Measurements from ENCODE around the gene KMT5B.

Gene KMT5B

DNA sequence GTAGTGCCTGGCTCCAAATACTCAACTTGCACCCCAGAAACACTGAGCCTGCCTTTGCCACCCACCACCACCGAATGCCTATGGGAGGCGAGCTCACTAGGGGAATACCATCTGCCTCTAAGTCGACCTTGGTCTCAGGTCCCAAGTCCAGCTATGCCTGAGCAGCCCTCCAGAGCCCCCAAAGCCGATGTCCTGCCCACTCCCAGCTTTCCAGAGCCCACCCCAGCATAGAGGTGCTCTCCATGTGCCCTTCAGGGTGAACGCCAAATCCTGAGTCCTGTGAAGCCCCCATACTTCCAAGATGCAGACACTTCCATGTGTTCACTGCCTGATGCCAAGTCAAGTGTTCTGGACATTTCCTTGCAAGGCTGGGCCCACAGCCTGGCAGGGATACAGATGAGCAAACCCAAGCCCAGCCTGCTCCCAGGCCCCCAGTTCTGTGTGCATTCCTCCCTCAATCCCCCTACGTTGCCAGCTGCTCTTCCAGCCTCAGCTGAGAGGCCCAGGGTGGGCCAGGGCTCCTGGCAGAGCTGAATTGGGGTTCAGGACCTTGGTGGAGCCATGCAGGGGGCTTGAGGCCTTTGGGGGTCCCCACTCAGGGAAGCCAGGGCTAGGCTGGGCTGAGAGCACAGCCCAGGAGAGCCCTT is 2.6 kb upstream of the KMT5B start:
- DNase-seq: no peak

DNA sequence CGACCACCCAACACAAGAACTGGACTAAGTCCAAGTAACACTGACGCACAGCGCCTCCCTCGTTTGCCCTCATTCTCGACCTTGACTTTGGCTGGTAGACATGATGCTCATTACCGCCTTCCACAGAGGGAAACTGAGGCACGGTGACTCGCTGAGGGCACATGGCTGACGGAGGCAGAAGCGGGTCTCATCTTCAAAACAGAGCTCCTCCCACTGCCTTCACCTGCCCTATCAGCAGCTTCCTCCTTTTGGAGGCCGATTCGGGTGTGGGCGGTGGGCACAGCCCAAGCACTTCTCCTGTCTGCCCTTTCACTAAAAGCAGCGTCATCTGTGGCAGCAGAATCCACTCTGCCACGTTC is 2.0 kb upstream of the KMT5B start:
- DNase-seq: peak; percentile 73

DNA sequence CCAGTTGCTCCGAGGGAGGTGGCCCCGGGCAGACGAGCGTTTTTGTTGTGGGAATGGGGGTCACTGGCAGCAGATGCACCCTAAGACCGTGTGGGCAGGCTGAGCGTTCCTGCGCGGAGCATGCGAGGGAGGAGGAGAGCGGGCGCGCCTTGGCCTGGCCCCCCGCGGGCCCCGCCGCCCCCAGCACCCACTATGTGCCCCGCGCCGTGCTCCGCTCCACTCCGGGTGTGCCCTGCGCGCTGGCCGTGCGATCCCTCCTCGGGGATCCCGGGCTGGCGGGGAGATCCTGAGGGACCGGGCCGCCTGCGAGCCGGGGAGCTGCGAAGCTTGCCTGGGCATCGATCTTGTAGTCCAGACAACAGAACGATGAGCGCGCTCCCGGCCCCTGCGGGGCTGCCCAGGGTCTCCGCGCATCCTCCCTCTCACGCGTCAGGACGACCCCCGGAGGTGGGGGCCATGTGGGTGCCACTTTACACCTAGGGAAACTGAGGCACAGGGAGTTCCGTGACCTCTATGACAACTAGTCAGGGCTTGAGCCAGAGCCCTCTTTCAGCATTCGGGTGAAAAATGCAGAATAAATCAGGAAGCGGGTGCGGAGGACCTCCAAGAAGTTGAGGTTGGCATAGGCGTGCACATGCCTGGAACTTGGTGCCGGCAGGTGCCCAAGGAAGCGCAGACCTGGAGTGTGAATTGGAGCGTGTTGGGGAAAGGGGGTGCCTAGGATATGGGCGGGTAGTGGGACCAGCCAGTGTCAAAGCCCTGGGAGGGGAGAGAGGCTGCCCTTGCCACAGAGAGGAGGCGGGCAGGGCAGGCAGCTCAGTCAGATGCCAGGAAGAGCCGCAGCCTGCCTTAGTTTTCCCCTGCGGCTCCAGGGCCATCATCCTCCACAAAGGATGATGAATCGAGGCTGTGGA is 1.3 kb upstream of the KMT5B start:
- peak; percentile 7 for DNase-seq

DNA sequence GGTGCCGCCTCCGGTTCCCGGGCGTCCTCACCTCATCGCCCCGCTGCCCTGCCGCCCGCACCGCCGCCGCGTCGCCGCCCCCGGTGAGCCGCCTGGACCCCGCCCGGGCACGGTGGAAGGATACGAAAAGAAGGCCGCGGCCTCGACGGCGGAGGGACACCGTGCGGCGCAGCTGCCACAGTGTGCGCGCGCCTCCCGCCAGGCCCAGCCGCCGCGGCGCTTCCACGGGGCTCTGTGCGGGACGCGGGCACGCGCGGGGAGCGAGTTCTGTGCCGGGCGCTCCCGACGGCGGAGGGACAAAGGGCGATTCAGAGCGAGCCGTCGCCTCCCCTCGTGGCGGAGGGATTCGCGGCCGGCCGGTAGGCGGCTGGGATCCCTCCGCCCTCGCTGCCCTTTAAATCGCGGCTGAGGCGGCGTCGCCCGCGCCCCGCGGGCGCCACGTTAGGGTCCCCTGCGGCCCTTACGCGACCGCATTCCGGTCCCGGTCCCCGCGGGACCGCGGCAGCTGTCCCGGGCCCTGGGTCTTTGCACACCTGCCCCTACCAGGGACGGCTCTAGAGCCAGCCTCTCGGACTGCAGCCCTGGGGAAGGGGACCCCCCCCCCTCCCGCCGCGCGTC is 568 bp upstream of the KMT5B start:
- peak; percentile 88 for DNase-seq

DNA sequence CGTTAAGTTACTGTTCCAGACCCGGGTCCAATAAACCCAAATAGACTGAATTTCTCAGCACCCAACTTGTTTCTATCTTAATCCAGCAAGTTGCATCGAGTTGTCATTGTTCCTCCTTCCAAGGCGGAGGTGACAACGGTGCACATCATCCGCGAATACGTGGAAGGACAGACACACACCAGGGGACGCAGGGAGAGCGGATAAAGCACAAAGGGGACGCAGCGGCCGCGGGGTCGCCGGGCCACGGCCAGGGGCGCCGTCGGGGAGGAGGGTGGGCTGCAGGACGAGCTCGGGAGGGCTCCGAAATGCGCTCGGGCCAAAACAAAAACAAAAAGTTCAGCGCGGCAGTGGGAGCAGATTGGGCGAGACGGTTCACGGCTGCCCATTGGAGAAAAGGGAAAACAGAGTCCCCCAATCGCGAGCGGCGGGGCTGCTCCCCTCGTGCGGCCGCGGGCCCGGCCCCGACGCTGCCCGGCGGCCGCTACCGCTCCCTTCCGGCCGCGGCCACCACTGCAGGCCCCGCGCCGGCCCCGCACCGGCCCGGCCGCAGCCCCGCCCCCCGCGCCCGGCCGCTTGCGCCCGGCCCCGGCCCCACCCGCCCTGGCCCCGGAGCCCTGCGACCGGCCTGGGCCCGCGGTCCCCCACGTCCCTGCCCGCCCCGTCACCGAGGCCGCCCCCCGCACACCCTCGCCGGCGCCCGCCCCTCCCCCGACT is 518 bp downstream of the KMT5B start:
- peak; percentile 87 for DNase-seq

DNA sequence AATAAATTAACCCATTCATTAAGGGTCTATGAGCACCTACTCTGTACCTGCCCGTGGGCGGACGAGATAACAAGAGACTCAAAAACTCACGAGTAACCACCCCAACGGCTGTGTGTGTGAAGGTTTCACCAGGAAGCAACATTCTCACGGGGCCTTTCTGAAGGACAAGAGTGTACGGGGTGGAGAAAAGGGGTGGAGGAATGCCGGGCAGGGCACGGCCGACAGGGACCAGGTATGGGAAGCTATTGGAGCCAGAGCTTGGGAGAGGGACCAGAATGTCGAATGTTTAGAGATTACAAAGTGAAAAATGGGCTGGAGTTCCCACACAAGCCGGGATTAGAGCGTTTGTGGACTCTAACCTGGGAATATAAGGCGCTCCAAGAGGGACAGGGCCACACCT is 1.6 kb downstream of the KMT5B start:
- no peak for DNase-seq

DNA sequence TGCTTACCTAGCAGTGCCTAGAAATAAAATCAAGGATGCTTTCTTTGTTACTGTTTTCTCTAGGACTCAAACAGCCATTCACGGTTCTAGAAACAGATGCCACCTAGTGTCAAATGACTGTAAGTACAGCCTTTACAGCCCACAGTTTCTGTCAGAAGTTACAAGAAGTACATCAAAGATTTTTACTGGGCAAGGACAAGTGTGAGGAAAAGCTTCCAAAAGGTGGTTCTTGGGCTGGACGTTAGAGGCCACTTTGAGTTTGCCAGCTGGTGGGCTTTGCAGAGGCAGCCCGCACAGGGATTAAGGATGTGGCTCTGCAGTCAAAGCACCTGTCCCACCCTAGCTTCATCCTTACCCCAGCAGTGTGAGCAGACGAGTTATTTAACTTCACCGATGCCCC is 6.9 kb downstream of the KMT5B start:
- DNase-seq: peak; percentile 55

DNA sequence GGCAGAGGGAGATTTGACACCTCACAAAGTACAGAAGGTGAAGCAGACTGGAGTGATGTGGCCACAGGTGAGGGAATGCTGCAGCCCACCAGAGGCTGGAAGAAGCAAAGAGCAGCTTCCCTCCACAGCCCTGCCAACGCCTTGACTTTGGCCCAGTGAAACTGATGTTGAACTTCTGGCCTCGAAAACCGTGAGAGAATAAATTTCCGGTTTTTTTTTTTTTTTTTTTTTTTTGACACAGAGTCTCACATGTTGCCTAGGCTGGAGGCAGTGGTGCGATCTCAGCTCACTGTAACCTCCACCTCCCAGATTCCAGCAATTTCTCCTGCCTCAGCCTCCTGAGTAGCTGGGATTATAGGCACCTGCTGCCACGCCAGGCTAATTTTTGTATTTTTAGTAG is 8.7 kb downstream of the KMT5B start:
- DNase-seq: peak; percentile 17

DNA sequence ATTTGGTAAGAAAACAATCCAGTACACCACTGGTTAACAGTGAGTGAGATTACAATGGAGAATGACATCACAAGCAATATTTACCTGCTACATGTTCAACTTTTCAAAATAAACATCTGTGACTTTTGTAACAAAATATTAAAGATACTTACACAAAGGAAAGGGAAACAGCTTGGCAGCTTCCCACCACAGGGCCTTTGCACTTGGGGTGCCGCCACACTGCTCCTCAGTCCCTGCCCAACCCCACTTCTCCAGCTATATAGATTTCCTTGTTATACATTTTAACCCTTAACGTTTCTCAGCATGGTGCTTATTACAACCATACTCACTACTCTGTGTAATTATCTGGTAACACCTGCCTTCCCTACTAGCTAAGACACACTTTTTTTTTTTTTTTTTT is 10.9 kb downstream of the KMT5B start:
- DNase-seq: no peak

DNA sequence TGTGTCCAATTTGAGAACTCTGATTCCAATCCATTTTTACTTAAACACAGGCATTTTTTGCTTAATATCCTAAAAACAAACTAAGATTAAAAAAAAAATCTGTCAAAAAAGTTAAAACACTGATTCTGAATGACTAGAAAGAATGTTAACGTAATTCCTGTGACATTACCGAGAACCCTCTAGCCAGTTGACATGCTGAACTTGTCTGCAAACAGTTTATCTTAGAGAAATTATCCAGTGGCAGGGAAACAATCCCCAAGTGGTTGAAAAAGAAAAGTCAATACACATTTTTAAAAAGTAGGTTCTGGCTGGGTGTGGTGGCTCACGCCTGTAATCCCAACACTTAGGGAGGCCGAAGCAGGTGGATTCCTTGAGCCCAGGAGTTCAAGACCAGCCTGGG is 11.6 kb downstream of the KMT5B start:
- no peak for DNase-seq

DNA sequence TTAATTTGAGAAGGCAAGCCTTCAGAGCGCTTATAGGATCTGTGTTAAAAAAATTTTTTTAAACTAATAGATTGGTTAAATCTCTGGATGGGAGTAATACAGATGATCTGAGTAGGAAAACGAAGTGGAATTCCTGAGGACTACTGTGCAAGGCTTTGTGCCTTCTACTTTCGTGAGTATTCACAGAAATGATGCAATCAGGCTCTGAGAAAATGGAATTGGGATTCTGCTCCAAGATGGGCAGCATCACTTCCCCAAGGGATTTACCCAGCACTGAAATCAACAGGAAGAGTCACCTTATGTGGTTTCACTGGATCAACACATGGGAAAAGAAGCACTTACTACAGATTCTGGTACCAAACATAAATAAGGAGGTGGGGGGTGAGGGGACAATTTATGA is 12.5 kb downstream of the KMT5B start:
- DNase-seq: no peak

DNA sequence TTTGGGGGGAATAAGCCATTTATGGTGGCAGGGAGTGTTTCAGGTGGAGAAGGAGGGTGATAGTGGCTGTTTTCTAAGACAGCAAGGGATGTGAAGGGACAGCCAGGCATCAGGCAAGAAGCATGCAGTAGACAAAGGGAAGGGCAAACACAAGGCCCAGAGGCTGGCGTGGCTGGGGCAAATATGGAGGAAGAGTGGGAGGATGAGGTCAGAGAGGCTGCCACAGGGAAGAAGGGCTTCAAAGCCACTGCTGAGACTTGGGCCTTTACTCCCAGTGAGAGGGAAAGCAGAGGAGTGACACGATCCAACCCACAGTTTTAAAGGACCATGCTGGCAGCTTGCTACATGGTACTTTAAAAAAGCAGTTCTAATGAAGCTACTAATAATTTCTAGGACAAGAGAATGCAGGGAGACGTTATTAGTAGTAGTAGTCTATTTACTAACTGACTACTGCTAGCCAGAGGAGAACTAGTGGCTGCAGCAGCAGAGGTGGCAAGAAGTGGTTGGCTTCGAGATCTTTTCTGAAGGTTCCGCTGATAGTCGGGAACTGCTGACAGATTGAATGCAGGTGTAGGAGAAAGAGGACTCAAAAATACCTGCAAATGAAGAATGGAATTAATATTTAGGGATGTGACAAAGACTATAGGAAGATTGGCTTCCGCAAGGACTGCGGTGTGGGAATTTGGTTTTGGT is 13.7 kb downstream of the KMT5B start:
- peak; percentile 63 for DNase-seq

DNA sequence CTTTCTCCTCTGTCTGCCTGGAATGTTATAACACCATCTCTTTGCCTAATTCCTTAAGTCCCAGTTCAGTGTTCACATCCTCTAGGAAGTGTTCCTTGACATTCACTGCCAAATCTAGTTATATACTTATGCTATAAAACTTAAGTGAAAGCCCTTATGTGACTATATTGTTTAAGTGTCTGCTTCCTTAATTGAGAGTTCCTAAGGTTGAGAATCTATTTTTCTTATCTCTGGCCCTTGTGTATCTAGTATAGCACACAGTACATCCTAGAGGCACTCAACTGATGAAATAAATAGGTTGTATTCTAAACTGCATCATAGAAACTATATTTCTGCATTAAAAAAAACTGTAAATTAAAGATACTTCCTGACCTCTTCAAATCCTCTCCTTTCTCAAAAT is 16.9 kb downstream of the KMT5B start:
- no peak for DNase-seq

DNA sequence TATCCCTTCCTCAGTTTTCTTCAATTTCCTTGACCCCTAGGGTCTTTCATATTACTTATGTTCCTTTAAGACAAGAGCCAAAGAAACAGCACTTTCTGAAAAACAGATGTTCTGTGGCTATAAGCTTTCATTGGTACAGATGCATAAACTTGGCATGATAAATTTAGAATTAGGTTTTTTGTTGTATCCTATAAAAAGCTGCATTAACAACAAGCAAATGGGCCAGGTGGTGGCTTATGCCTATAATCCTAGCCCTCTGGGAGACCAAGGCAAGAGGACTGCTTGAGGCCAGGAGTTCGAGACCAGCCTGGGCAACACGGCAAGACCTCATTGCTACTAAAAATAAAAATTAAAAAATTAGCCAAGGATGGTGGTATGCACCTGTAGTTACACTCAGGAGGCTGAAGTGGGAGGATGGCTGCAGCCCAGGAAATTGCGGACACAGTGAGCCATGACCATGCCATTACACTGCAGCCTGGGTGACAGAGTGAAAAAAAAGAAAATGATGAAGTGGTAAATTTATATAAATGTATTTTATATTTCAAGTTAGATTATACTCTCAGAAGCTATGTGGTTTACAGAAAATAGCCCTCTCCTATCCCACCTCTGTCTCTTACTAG is 18.3 kb downstream of the KMT5B start:
- DNase-seq: no peak

DNA sequence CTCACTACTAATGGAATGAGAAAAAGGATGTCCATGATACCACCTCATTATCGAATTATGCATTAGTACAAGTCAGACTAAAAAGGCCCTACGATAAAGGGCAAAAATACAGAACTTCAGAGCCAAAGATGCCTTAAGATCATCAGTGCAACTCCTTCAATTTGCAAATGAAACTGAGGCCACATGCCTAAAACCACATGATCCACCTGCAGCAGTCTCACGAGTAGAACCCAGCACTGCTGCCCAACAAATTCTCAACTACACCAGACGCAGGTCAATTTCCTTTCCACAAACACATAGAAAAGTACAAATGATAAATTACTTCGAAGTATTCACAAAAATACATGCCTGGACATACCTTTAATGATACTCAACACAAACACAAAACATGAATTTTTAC is 20.1 kb downstream of the KMT5B start:
- no peak for DNase-seq

DNA sequence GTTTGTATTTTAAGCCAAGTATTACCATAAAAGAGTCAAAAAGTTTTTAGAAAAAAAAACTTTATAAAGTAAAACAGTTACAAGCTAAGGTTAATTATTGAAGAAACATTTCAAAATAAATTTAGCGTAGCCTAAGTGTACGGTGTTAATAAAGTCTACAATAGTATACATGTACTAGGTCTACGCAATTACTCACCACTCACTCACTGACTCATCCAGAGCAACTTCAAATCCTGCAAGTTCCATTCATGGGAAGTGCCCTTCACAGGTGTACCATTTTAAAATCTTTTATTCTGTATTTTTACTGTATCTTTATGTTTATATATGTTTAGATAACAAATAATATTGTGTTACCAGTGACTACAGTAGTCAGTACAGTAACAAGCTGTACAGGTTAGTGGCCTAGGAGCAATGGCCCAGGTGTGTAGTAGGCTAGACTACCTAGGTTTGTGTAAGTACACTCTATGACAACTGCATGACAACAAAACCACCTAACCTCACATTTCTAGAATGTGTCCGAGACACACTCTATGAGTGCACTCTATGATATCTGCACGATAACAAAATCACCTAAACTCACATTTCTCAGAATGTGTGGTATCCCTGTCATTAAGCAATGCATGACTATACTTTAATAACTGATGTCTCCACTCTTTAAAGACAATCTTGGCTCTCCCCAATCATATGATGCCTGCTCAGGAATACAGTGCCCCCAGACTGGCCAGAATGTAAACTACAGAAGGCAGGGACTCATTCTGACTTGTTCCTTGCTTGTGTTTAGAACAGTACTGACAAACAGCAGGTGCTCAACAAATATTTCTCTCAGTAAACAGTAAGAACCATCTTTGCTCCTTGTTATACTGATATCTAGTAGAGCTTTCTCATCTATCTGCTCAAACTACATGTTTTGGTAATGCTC is 21.2 kb downstream of the KMT5B start:
- no peak for DNase-seq

DNA sequence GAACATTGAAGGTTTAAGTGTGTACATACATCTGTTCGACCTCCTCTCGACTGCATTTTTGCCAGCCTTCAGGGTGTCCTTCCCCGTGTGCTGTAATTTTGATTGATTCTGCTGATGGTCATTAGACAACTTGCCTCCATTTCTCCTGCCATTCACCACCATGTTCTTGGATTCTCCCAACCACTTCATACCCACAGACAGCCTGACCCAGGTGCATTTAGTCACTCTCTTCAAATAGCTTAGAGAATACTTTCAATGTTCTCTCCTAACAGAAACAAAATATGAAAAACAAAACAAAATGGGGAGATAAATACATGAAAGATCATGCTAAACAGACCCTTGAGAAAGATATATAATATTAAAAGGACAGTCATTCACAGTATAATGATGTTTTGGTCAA is 23.2 kb downstream of the KMT5B start:
- no peak for DNase-seq

DNA sequence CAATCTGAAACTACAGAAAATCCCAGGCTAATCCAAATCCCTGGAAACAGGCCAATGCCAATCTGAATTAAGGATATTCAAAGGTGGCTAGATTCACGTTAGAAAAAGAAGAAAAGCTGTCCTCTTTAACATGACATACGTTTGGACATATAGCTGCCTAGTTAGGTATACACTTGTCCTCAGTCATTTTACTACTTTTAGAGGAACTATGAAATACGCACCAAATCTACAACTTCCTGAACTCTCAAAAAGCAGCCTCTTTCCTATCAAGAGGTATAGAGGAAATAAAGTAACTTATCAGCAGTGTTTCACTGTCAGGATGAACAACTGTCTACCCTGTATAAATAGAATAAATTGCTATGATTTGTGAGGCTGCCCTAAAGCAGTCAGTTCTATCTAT is 24.0 kb downstream of the KMT5B start:
- DNase-seq: peak; percentile 7

DNA sequence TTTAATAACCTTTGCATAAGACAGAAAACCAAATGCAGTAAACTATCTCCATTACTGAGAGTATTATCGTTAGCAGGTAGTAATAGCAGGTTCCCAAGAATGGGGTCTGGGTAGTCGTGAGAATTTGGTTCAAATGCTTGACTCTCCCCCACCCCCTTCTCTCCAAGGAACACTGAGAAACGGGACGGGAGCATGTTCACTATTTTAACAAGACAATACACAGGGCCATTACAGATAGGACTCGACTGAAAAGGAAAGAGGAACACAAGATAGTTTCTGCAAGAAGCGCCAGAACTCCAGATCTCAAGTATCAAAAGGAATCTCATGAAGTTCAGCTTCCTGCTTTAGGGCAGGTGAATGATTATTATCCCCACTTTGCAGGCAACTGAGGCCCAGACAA is 27.0 kb downstream of the KMT5B start:
- DNase-seq: no peak

DNA sequence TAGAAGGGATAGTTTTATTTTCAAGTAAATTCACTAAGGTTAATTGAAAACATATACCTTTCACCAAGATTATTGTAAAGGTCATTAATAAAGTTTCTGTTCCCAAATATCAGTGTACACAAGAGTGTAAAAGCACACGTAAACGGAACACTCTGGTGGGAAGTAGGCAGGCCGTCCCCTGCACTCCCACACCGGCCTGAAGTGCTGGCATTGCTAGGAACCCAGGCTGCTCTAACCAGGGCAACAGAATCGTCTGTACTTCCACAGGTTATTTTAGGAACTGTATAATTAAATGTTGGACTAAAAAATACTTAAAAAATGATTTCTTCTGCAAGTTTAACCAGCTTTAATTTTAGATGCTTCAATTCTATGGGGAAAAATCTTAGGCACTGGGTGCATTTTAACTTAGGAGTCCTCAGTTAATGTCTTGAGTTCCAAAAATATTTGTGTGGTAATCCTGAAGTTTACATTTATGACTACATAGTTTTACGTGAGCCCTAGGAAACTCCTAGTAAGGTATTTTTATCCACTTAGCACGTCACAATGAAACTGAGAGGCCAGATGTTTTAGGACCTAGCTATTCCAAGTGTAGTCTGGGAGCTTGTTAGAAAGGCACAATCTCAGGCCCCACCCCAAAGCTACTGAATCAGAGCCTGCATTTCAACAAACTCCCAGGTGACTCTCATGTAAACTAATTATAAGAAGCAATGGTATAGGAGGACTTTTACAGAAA is 31.2 kb downstream of the KMT5B start:
- no peak for DNase-seq

DNA sequence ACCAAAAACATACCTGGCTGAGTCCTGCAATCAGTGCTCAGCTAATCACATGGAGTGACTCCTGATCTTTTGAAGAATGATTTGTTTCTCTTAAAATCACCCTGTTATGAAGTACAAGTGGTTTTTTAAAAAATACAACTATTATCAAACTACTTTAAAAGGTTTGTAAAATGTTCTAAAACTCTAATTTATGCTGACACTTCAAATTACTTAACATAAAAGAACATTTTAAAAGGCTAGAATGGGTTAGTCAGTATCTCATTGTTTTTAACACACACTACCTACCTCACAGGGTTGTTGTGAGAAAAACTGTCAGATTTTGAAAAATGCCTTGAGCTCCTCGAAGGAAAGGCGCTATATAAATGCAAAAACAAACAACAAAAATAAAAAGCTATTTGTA is 33.2 kb downstream of the KMT5B start:
- DNase-seq: no peak

Measured in inflammatory macrophage treated with lipopolysaccharide for 4 hours (primary cell).